ENCODE data around the gene COA1. TPM values are rescaled to one million over a fixed set of nuclear protein-coding genes. Genes with fewer than 3 reads are reported as not detected.

Gene COA1
- polyA plus RNA-seq, 1 of the 3 experiments (the other 2 are of a cell fraction) = 42.8 TPM

Other genes with a start within 250 kb of the COA1 start
- gene STK17A, start 146.4 kb downstream of the COA1 start, polyA plus RNA-seq (2012; rRNA removed) = 47.8 and 52.0 TPM in 2 replicates
- gene BLVRA, start 29.2 kb upstream of the COA1 start, polyA plus RNA-seq (2012; rRNA removed) = 111 and 123 TPM in 2 replicates
- 234 and 235 TPM in 2 replicates for gene MRPS24, start 140.0 kb upstream of the COA1 start, polyA plus RNA-seq (2012; rRNA removed)
- 22.9 and 23.1 TPM in 2 replicates for gene URGCP, start 177.1 kb upstream of the COA1 start, polyA plus RNA-seq (2012; rRNA removed)
- 22.8 and 26.8 TPM in 2 replicates for gene UBE2D4, start 196.9 kb upstream of the COA1 start, polyA plus RNA-seq (2012; rRNA removed)